HCT116 (cell line): ENCODE measurements around the gene HIGD2B.
"Not testable (repeated sequence)": the region's sequence is repeated elsewhere in the genome, so short reads cannot be mapped to it uniquely, and the experiment has no call there.

ENCODE experiments used
- CEBPB ChIP-seq: IDR thresholded peaks from 2 replicates; pipeline ENCODE4 v1.6.1; 2012; ENCODE audit warnings: low read depth
- CTCF ChIP-seq, 3 experiments: fragments of 200-600 bp in 1 of 3; sonication (generic) in 1 of 3; IDR thresholded peaks in 2 of 3; conservative IDR thresholded peaks in 1 of 3; 2 replicates each; pipeline ENCODE4 v1.5.1; 2012 to 2017; ENCODE audit warnings: low read depth in 2 of 3, low read length in 2 of 3, antibody characterized with exemption in 1 of 3, borderline replicate concordance in 1 of 3, control low read depth in 1 of 3, mild to moderate bottlenecking in 1 of 3, mixed read lengths in 1 of 3, mixed run types in 1 of 3, moderate library complexity in 1 of 3; ENCODE audit not compliant: insufficient read depth in 1 of 3
- ELF1 ChIP-seq: IDR thresholded peaks from 2 replicates; pipeline ENCODE4 v1.6.1; 2012; ENCODE audit warnings: low read depth, borderline replicate concordance
- EZH2 ChIP-seq: fragments of 200-600 bp; sonication (generic); IDR thresholded peaks from 2 replicates; pipeline ENCODE4 v1.6.1; 2017; ENCODE audit warnings: antibody characterized with exemption, mixed run types
- FOSL1 ChIP-seq: IDR thresholded peaks from 2 replicates; pipeline ENCODE4 v1.6.1; 2012; ENCODE audit warnings: low read depth
- MAX ChIP-seq: IDR thresholded peaks from 2 replicates; pipeline ENCODE4 v1.6.1; 2012
- POLR2AphosphoS5 ChIP-seq: IDR thresholded peaks from 2 replicates; pipeline ENCODE4 v1.6.1; 2011; ENCODE audit warnings: mild to moderate bottlenecking, low read depth, low read length, moderate library complexity
- RAD21 ChIP-seq: IDR thresholded peaks from 2 replicates; pipeline ENCODE4 v1.6.1; 2012; ENCODE audit warnings: low read depth, mild to moderate bottlenecking
- SRF ChIP-seq: IDR thresholded peaks from 2 replicates; pipeline ENCODE4 v1.6.1; 2012; ENCODE audit warnings: low read depth
- ZNF274 ChIP-seq: fragments of 200-500 bp; sonication (Bioruptor generic); IDR thresholded peaks from 2 replicates; pipeline ENCODE4 v1.6.1; 2014; ENCODE audit warnings: mild to moderate bottlenecking, low read depth, low read length, inconsistent platforms
- TF ChIP-seq, protein P1 (sequence below): IDR thresholded peaks from 2 replicates; pipeline ENCODE4 v1.6.1; 2011; ENCODE audit warnings: mild to moderate bottlenecking, low read length, moderate library complexity; ENCODE audit not compliant: insufficient replicate concordance; ENCODE audit errors: extremely low read depth

- TF ChIP-seq FOSL1; CTCF (IDR thresholded peaks at IDR 0.05 in 2 of 3, conservative IDR thresholded peaks at IDR 0.05 in 1 of 3; ENCODE audit: borderline replicate concordance in 1 of 3, insufficient read depth in 1 of 3, low read depth in 2 of 3, low read length in 2 of 3); CEBPB; POLR2AphosphoS5; RAD21; EZH2; MAX; ZNF274; SRF: not testable (repeated sequence)
- TF ChIP-seq, protein P1, sequence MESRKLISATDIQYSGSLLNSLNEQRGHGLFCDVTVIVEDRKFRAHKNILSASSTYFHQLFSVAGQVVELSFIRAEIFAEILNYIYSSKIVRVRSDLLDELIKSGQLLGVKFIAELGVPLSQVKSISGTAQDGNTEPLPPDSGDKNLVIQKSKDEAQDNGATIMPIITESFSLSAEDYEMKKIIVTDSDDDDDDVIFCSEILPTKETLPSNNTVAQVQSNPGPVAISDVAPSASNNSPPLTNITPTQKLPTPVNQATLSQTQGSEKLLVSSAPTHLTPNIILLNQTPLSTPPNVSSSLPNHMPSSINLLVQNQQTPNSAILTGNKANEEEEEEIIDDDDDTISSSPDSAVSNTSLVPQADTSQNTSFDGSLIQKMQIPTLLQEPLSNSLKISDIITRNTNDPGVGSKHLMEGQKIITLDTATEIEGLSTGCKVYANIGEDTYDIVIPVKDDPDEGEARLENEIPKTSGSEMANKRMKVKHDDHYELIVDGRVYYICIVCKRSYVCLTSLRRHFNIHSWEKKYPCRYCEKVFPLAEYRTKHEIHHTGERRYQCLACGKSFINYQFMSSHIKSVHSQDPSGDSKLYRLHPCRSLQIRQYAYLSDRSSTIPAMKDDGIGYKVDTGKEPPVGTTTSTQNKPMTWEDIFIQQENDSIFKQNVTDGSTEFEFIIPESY, result not testable (repeated sequence)
- peak; percentile 25; the same call in 1 of the 2 replicates for TF ChIP-seq ELF1
Measured at GRCh38 chr15:72636519-72637282, 49.3 kb downstream of the HIGD2B start.
